ENCODE measurements around the gene CAPRIN2.

Gene CAPRIN2

DNA sequence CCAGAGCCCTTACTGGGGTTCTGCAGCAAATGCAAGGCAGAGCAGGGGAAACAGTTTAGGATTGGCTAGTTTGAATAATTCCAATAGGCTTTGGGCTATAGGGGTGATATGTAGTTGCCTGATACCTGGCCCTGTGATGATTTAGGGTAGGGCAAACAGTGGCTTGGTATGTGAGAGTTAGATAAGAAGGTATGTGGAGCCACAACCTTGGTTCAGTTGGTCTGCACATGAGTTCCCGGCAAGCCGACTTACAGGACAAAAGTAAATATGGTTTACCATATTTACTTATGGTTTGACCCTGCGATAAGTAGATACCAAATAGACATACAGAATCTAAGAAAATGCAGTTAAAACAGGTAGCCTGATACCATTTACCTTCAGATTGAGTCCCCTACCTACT lies 8.3 kb upstream of the CAPRIN2 start:
- no peak for DNase-seq

DNA sequence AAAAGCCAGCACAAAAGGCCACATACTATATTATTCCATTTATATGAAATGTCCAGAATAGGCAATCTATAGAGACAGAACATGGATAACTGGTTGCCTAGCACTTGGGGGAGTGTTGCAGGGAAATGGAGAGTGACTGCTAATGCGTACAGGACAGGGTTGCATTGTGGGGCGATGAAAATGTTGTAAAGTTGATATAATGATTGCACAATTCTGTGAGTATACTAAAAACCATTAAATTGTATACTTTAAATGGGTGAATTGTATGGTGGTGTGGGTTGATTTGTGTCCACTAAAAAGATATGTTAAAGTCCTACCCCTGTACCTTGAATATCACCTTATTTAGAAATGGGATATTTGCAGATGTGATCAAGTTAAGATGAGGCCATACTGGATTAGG lies 7.0 kb upstream of the CAPRIN2 start:
- DNase-seq, result no peak

GRCh38 chr12:30757316-30757715 lies 2.6 kb upstream of the CAPRIN2 start:
- no peak for DNase-seq

DNA sequence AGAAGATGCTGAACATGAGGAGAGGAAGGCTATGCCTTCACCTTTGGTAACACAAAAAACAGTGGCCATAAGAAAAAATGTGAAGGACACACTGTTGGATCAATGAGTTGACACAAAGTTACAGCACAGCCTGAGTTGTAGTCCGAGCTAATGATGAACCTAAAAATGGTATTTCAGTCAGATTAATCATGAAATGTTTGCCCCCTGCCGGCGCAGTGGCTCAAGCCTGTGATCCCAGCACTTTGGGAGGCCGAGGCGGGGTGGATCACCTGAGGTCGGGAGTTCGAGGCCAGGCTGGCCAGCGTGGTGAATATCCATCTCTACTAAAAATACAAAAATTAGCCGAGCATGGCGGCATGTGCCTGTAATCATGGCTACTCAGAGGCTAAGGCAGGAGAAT lies 1.3 kb upstream of the CAPRIN2 start:
- no peak for DNase-seq

DNA sequence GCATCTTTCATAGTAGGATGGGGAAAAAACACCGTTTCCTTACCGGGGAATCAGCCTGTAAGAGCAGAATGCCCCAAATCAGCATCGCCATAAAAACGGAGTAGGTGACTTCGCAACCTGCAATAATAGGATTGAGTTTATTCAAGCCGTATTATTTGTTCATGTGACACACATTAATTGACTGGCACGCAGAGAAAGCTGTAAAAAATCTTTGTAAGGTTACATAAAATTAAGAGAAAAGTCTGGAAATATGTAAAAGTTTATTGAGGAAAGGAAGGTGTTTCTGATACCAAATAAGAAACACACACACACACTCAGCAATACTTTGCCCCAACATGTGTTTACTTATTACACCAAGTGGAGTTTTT lies 628 bp upstream of the CAPRIN2 start:
- no peak for DNase-seq

DNA sequence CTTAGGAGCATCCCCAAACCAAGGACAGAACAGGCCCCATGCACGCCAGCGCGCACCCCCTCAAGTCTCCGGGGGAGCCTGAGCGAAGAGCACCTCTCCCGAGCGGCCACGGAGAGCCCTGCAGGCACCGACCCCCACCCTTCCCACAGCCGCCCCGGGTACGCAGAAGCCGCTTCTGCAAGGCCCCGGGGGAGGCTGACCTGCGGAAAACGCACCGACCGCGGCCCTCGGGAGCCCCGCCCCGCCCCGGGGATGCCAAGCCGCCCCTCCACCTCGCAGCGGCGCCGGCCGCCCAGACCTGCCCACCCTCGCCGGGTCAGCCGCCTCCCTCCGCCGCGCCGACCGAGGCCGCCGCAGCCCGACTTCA lies 385 bp downstream of the CAPRIN2 start:
- DNase-seq, result no peak

- no peak for DNase-seq
Measured at GRCh38 chr12:30753751-30754382, 884 bp downstream of the CAPRIN2 start.

GRCh38 chr12:30753233-30753632 lies 1.5 kb downstream of the CAPRIN2 start:
- DNase-seq, result no peak

GRCh38 chr12:30752255-30752654 lies 2.5 kb downstream of the CAPRIN2 start:
- no peak for DNase-seq

- no peak for DNase-seq
Measured at GRCh38 chr12:30748147-30748546, 6.6 kb downstream of the CAPRIN2 start.

DNA sequence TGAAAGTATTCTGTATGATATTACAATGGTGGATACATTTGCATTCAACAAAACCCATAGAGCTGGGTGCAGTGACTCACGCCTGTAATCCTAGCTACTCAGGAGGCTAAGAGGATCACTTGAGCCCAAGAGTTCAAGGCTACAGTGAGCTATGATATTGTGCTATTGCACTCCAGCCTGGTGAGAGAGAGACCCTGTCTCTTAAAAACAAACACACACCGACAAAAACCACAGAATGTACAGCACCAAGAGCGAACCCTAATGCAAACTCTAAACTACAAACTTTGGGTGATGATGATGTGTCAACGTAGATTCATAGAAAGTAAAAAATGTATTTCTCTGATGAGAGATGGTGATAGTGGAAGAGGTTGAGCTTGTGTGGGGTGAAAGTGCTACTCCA lies 8.6 kb downstream of the CAPRIN2 start:
- DNase-seq, result no peak

- no peak for DNase-seq
Measured at GRCh38 chr12:30744321-30744720, 10.4 kb downstream of the CAPRIN2 start.

DNA sequence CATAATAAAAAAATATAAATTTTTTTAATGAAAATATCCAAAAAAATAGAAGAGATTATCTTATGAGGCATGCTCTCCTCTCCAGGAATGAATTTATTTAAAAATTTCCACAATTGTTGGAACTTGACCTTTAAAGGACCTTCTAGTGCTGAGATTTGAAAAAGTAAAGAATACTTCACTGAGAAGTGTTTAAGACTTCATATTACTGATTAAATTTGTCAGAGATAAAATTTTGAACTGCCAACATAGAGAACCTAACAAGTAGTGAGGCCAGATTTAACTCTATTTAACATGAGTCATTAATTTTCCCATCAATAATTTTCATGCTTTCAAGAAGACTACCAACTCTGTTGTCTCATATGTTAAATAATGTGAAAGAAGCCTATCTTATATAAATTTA lies 14.5 kb downstream of the CAPRIN2 start:
- DNase-seq, result no peak

- DNase-seq, result no peak
Measured at GRCh38 chr12:30739020-30739419, 15.7 kb downstream of the CAPRIN2 start.

- no peak for DNase-seq
Measured at GRCh38 chr12:30732954-30733637, 21.7 kb downstream of the CAPRIN2 start.

DNA sequence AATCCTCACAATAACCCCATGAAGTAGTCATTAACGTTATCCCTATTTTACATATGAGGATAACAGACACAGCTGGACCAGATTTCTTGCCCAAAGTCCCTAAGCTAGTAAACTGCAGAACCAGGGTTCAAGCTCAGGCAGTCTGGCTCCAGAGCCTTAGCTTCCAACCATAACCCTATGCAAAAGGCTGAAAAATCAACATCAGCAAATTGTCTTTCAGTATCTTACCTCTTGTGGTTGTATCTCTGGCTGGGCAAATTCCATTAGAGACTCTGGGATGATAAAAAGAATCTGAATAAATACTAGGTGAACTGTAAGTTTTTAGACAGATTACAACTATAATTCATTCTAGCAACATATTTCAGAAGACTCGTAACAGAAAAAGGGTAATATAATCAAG lies 24.7 kb downstream of the CAPRIN2 start:
- DNase-seq, result no peak

DNA sequence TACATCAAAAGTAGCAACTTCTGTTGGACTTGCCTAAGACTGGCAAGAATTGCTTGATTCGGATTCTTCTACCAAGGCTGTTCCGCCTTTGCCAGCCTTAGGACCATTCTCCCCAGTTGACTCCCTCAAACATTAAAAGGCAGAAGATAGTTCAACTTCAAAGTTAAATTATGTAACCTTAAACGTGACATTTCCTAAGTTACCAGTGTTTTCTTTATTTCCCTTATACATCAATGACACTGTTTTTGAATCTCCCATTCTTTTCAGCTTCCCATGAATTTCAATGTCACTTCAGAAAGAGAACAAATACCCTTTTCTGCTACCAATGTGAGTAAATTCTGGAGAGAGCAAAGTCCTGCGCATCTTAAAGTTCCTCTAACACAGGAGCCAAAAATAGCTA lies 25.2 kb downstream of the CAPRIN2 start:
- DNase-seq, result no peak

GRCh38 chr12:30726647-30727046 lies 28.1 kb downstream of the CAPRIN2 start:
- DNase-seq, result no peak

DNA sequence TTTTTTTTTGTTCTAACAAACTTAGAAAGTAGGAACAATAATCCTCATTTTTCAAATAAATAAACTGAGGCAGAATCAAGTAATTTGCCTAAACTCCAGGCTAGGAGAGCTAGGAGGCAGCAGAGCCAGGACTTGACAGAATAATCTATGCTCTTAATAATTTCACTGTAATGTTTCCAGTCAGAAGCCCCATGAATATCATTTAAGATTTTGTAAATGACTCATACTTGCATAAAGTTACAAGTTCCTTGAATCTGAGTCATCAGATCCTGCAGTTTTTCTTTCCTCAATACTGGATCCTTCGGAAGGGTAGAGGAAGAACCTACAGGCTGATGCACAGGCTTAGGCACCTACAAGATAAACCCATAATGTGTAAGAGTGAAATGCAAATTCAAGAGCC lies 29.0 kb downstream of the CAPRIN2 start:
- DNase-seq, result no peak

GRCh38 chr12:30719060-30719459 lies 35.7 kb downstream of the CAPRIN2 start:
- no peak for DNase-seq

- no peak for DNase-seq
Measured at GRCh38 chr12:30707613-30708342, 47.0 kb downstream of the CAPRIN2 start.

DNA sequence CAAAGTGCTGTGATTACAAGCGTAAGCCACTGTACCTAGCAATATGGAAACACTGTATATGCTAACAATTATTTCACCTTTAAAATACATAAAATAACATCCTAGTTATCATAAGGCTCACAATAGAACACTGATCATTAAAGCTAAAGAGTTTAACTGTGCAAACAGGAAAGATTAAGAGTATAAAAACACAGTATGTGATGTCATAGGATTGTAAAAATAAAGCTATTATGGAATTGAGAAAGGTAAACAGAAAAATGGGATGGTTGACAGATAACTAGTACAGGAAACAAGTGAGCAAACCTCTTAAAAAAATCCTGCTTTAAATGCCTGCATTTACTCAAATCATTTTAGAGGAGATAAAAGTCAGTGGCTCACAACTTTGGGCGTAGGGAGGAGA lies 48.3 kb downstream of the CAPRIN2 start:
- DNase-seq, result no peak

GRCh38 chr12:30701056-30701455 lies 53.7 kb downstream of the CAPRIN2 start:
- DNase-seq, result no peak

- no peak for DNase-seq
Measured at GRCh38 chr12:30700216-30700900, 54.4 kb downstream of the CAPRIN2 start.

Data from SIG-M5 (cell line).